RKO (cell line): ENCODE data around the gene ZNF597.
"Not testable (repeated sequence)": the region's sequence is repeated elsewhere in the genome, so short reads cannot be mapped to it uniquely, and the experiment has no call there.

Experiments
- DNase-seq: peaks from one replicate; pipeline ENCODE4 v3.0.0-alpha.2; 2016; ENCODE audit warnings: low spot score

Gene ZNF597

GRCh38 chr16:3475604-3476375, 32.5 kb upstream of the ZNF597 start:
- DNase-seq, result no peak

- not testable (repeated sequence) for DNase-seq
These were observed 31.6 kb upstream of the ZNF597 start for GRCh38 chr16:3474870-3475269.

GRCh38 chr16:3474136-3474779, 31.0 kb upstream of the ZNF597 start:
- DNase-seq, result no peak

- DNase-seq, result not testable (repeated sequence)
These were observed 30.3 kb upstream of the ZNF597 start for GRCh38 chr16:3473596-3473943.

GRCh38 chr16:3472878-3473595, 29.7 kb upstream of the ZNF597 start:
- DNase-seq, result no peak

- DNase-seq, result no peak
These were observed 28.3 kb upstream of the ZNF597 start for GRCh38 chr16:3471518-3472176.

- DNase-seq, result no peak
These were observed 27.4 kb upstream of the ZNF597 start for GRCh38 chr16:3470723-3471122.

- DNase-seq, result no peak
These were observed 26.4 kb upstream of the ZNF597 start for GRCh38 chr16:3469736-3470135.

GRCh38 chr16:3468501-3468900, 25.2 kb upstream of the ZNF597 start:
- no peak for DNase-seq

- DNase-seq, result peak; percentile 84
These were observed 24.6 kb upstream of the ZNF597 start for GRCh38 chr16:3467921-3468320.

GRCh38 chr16:3467182-3467581, 23.9 kb upstream of the ZNF597 start:
- DNase-seq, result no peak

GRCh38 chr16:3465911-3466584, 22.7 kb upstream of the ZNF597 start:
- no peak for DNase-seq

GRCh38 chr16:3465301-3465700, 22.0 kb upstream of the ZNF597 start:
- no peak for DNase-seq

GRCh38 chr16:3461151-3461550, 17.8 kb upstream of the ZNF597 start:
- no peak for DNase-seq

GRCh38 chr16:3460585-3460984, 17.3 kb upstream of the ZNF597 start:
- no peak for DNase-seq

- no peak for DNase-seq
These were observed 16.8 kb upstream of the ZNF597 start for GRCh38 chr16:3460121-3460520.

GRCh38 chr16:3459401-3460090, 16.2 kb upstream of the ZNF597 start:
- DNase-seq, result no peak

- DNase-seq, result peak; percentile 45
These were observed 15.6 kb upstream of the ZNF597 start for GRCh38 chr16:3458852-3459361.

- DNase-seq, result peak; percentile 40
These were observed 15.1 kb upstream of the ZNF597 start for GRCh38 chr16:3458278-3458851.

GRCh38 chr16:3457434-3458252, 14.3 kb upstream of the ZNF597 start:
- DNase-seq, result peak; percentile 91
